Measurements from ENCODE around the gene MYO1G. TPM values are rescaled to one million over a fixed set of nuclear protein-coding genes. Genes with fewer than 3 reads are reported as not detected.

The MYO1G gene
- total RNA-seq, 1 experiment from 2014 or later: 0.46 TPM

DNA sequence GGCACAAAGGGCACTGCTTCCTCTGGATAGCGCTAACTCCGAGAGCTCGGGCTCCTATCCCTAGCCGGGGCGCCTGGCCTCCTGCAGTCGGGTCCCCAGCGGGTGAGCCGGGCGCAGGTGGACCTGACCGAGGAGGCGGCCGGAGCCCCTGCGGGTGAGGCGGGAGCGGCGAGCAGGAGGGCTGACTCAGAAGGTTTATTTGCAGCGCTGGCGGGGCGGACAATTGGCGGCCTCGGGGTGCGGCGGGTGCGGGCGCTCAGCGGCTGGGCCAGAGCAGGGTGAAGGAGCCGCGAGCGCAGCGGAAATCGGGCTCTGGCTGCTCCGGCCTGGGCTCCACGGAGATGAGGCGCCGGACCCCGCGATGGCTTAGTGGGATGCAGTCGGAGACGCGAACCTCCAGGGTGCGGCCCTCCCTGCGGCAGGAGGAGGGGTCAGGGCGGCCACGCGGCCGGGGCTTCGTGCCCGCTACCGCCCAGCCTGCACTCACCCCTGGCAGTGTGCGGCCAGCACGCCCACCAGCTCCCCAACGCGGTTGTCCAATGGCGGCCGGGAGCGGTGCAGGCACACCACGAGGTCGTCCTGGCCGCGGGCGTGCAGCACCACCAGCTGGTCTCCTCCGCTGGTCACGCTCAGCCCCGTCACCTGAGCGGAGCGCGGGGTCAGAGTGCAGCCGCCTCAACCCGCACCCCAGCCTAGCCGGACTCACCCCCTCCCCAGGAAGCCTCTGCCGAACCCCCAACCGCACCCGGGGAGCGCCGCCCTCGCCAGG lies 16.1 kb downstream of the MYO1G start (continued):
- TF ChIP-seq, protein P1, sequence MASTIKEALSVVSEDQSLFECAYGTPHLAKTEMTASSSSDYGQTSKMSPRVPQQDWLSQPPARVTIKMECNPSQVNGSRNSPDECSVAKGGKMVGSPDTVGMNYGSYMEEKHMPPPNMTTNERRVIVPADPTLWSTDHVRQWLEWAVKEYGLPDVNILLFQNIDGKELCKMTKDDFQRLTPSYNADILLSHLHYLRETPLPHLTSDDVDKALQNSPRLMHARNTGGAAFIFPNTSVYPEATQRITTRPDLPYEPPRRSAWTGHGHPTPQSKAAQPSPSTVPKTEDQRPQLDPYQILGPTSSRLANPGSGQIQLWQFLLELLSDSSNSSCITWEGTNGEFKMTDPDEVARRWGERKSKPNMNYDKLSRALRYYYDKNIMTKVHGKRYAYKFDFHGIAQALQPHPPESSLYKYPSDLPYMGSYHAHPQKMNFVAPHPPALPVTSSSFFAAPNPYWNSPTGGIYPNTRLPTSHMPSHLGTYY (CRISPR knock-in tag; IDR thresholded peaks at IDR 0.05): no peak
- TF ChIP-seq, protein P2, sequence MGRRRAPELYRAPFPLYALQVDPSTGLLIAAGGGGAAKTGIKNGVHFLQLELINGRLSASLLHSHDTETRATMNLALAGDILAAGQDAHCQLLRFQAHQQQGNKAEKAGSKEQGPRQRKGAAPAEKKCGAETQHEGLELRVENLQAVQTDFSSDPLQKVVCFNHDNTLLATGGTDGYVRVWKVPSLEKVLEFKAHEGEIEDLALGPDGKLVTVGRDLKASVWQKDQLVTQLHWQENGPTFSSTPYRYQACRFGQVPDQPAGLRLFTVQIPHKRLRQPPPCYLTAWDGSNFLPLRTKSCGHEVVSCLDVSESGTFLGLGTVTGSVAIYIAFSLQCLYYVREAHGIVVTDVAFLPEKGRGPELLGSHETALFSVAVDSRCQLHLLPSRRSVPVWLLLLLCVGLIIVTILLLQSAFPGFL (CRISPR knock-in tag; IDR thresholded peaks at IDR 0.05; ENCODE audit: borderline replicate concordance): no peak
- TF ChIP-seq, protein P3, sequence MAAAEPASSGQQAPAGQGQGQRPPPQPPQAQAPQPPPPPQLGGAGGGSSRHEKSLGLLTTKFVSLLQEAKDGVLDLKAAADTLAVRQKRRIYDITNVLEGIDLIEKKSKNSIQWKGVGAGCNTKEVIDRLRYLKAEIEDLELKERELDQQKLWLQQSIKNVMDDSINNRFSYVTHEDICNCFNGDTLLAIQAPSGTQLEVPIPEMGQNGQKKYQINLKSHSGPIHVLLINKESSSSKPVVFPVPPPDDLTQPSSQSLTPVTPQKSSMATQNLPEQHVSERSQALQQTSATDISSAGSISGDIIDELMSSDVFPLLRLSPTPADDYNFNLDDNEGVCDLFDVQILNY (CRISPR knock-in tag; IDR thresholded peaks at IDR 0.05): no peak; the same call in 1 of the 2 replicates
- TF ChIP-seq, protein P4, sequence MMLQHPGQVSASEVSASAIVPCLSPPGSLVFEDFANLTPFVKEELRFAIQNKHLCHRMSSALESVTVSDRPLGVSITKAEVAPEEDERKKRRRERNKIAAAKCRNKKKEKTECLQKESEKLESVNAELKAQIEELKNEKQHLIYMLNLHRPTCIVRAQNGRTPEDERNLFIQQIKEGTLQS (CRISPR knock-in tag; conservative IDR thresholded peaks at IDR 0.05): no peak
- peak; percentile 89; the same call in 1 of the 2 replicates for TF ChIP-seq TP53 (CRISPR knock-in tag; IDR thresholded peaks at IDR 0.05)
- no peak for TF ChIP-seq NFATC4 (CRISPR knock-in tag; IDR thresholded peaks at IDR 0.05)
- TF ChIP-seq NR1H2 (CRISPR knock-in tag; IDR thresholded peaks at IDR 0.05): peak; percentile 54; the same call in 1 of the 2 replicates
- TF ChIP-seq ZNF219 (CRISPR knock-in tag; IDR thresholded peaks at IDR 0.05; ENCODE audit: borderline replicate concordance): no peak
- peak; percentile 49 for TF ChIP-seq TEAD1 (CRISPR knock-in tag; IDR thresholded peaks at IDR 0.05)
- TF ChIP-seq, protein P5, sequence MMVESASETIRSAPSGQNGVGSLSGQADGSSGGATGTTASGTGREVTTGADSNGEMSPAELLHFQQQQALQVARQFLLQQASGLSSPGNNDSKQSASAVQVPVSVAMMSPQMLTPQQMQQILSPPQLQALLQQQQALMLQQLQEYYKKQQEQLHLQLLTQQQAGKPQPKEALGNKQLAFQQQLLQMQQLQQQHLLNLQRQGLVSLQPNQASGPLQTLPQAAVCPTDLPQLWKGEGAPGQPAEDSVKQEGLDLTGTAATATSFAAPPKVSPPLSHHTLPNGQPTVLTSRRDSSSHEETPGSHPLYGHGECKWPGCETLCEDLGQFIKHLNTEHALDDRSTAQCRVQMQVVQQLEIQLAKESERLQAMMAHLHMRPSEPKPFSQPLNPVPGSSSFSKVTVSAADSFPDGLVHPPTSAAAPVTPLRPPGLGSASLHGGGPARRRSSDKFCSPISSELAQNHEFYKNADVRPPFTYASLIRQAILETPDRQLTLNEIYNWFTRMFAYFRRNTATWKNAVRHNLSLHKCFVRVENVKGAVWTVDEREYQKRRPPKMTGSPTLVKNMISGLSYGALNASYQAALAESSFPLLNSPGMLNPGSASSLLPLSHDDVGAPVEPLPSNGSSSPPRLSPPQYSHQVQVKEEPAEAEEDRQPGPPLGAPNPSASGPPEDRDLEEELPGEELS (CRISPR knock-in tag; IDR thresholded peaks at IDR 0.05): peak; percentile 95
- peak; percentile 54; the same call in 1 of the 2 replicates for TF ChIP-seq JUN (CRISPR knock-in tag; IDR thresholded peaks at IDR 0.05)
- TF ChIP-seq SMAD3 (CRISPR knock-in tag; IDR thresholded peaks at IDR 0.05; ENCODE audit: borderline replicate concordance): peak; percentile 81
- 0 out of 2 replicates have a peak, but pooled peaks have one; percentile 37 for TF ChIP-seq FOXK1 (CRISPR knock-in tag; IDR thresholded peaks at IDR 0.05)
- TF ChIP-seq EMX1 (CRISPR knock-in tag; IDR thresholded peaks at IDR 0.05): no peak
- TF ChIP-seq JAZF1 (CRISPR knock-in tag; IDR thresholded peaks at IDR 0.05): no peak
- TF ChIP-seq, protein P6, sequence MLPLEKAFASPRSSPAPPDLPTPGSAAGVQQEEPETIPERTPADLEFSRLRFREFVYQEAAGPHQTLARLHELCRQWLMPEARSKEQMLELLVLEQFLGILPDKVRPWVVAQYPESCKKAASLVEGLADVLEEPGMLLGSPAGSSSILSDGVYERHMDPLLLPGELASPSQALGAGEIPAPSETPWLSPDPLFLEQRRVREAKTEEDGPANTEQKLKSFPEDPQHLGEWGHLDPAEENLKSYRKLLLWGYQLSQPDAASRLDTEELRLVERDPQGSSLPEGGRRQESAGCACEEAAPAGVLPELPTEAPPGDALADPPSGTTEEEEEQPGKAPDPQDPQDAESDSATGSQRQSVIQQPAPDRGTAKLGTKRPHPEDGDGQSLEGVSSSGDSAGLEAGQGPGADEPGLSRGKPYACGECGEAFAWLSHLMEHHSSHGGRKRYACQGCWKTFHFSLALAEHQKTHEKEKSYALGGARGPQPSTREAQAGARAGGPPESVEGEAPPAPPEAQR (CRISPR knock-in tag; IDR thresholded peaks at IDR 0.05): no peak
- TF ChIP-seq MXD4 (CRISPR knock-in tag; IDR thresholded peaks at IDR 0.05; ENCODE audit: borderline replicate concordance): no peak
- TF ChIP-seq NFYB (CRISPR knock-in tag; conservative IDR thresholded peaks at IDR 0.05; ENCODE audit: low read depth): peak; percentile 43; the same call in 1 of the 2 replicates
- TF ChIP-seq, protein P7, sequence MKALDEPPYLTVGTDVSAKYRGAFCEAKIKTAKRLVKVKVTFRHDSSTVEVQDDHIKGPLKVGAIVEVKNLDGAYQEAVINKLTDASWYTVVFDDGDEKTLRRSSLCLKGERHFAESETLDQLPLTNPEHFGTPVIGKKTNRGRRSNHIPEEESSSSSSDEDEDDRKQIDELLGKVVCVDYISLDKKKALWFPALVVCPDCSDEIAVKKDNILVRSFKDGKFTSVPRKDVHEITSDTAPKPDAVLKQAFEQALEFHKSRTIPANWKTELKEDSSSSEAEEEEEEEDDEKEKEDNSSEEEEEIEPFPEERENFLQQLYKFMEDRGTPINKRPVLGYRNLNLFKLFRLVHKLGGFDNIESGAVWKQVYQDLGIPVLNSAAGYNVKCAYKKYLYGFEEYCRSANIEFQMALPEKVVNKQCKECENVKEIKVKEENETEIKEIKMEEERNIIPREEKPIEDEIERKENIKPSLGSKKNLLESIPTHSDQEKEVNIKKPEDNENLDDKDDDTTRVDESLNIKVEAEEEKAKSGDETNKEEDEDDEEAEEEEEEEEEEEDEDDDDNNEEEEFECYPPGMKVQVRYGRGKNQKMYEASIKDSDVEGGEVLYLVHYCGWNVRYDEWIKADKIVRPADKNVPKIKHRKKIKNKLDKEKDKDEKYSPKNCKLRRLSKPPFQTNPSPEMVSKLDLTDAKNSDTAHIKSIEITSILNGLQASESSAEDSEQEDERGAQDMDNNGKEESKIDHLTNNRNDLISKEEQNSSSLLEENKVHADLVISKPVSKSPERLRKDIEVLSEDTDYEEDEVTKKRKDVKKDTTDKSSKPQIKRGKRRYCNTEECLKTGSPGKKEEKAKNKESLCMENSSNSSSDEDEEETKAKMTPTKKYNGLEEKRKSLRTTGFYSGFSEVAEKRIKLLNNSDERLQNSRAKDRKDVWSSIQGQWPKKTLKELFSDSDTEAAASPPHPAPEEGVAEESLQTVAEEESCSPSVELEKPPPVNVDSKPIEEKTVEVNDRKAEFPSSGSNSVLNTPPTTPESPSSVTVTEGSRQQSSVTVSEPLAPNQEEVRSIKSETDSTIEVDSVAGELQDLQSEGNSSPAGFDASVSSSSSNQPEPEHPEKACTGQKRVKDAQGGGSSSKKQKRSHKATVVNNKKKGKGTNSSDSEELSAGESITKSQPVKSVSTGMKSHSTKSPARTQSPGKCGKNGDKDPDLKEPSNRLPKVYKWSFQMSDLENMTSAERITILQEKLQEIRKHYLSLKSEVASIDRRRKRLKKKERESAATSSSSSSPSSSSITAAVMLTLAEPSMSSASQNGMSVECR (CRISPR knock-in tag; IDR thresholded peaks at IDR 0.05; ENCODE audit: borderline replicate concordance): peak; percentile 92
- TF ChIP-seq ZNF396 (CRISPR knock-in tag; IDR thresholded peaks at IDR 0.05; ENCODE audit: borderline replicate concordance): no peak
- no peak; the same call in 1 of the 2 replicates for TF ChIP-seq ZBTB21 (CRISPR knock-in tag; IDR thresholded peaks at IDR 0.05; ENCODE audit: borderline replicate concordance)
- TF ChIP-seq, protein P8, sequence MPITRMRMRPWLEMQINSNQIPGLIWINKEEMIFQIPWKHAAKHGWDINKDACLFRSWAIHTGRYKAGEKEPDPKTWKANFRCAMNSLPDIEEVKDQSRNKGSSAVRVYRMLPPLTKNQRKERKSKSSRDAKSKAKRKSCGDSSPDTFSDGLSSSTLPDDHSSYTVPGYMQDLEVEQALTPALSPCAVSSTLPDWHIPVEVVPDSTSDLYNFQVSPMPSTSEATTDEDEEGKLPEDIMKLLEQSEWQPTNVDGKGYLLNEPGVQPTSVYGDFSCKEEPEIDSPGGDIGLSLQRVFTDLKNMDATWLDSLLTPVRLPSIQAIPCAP (CRISPR knock-in tag; IDR thresholded peaks at IDR 0.05): peak; percentile 86
- no peak for TF ChIP-seq ZNF416 (CRISPR knock-in tag; IDR thresholded peaks at IDR 0.05)
- 0 out of 2 replicates have a peak, but pooled peaks have one; percentile 83 for TF ChIP-seq ZNF138 (CRISPR knock-in tag; conservative IDR thresholded peaks at IDR 0.05)
